PC-3 (cell line): ENCODE results near the gene MACROD2. TPM values are rescaled to one million over a fixed set of nuclear protein-coding genes. Genes with fewer than 3 reads are reported as not detected.

Source experiments
- ATAC-seq: fragments of 200-7000 bp; cut with Tn5 transposase; 2 replicates; pipeline ENCODE4 v1.9.1; 2020; ENCODE audit warnings: mild to moderate bottlenecking, moderate library complexity
- BruUV-seq: library from RNA; stranded (reverse); fragments of 400-500 nt; replicated peaks from 2 replicates; lab custom pipeline; 2021; lab: Mats Ljungman, UMichigan
- CTCF ChIA-PET: fragments of 300-600 bp; sonication (Branson Sonifier 250); formaldehyde crosslinking; loops from one replicate; lab custom pipeline; 2022; ENCODE audit warnings: antibody characterized with exemption; lab: Charles Lee
- POLR2A ChIA-PET: fragments of 300-600 bp; sonication (Branson Sonifier 250); formaldehyde crosslinking; loops from one replicate; lab custom pipeline; 2022; ENCODE audit warnings: antibody characterized with exemption; ENCODE audit not compliant: unreplicated experiment; lab: Charles Lee
- DNase-seq: peaks from one replicate; pipeline ENCODE4 v3.0.0-alpha.2; 2015
- H2AFZ ChIP-seq: fragments of 300-600 bp; sonication (generic); 2 replicates; pipeline ENCODE4 v1.6.0; 2016; ENCODE audit warnings: antibody characterized with exemption, low read length
- H3F3A ChIP-seq: fragments of 300-600 bp; sonication (generic); one replicate; pipeline ENCODE4 v1.6.0; 2017; ENCODE audit warnings: antibody characterized with exemption, low read length, control low read depth, mild to moderate bottlenecking; ENCODE audit not compliant: unreplicated experiment
- H3K27ac ChIP-seq: fragments of 300-600 bp; sonication (generic); 2 replicates; pipeline ENCODE4 v1.5.1; 2016; ENCODE audit warnings: mild to moderate bottlenecking, low read length
- H3K27me3 ChIP-seq: fragments of 300-600 bp; sonication (generic); 2 replicates; pipeline ENCODE4 v1.6.1; 2016; ENCODE audit warnings: low read length, mixed read lengths
- H3K36me3 ChIP-seq: fragments of 300-600 bp; sonication (generic); 2 replicates; pipeline ENCODE4 v1.6.1; 2016; ENCODE audit warnings: low read depth, mixed run types, low read length, mixed read lengths
- H3K4me1 ChIP-seq: fragments of 300-600 bp; sonication (generic); 2 replicates; pipeline ENCODE4 v1.5.1; 2016; ENCODE audit warnings: low read length; ENCODE audit not compliant: insufficient read depth
- H3K4me2 ChIP-seq: fragments of 300-600 bp; sonication (generic); 2 replicates; pipeline ENCODE4 v1.6.0; 2016; ENCODE audit warnings: low read length
- H3K4me3 ChIP-seq: fragments of 300-600 bp; sonication (generic); 2 replicates; pipeline ENCODE4 v1.5.1; 2016; ENCODE audit warnings: mild to moderate bottlenecking, low read length, mixed read lengths
- H3K79me2 ChIP-seq: fragments of 300-600 bp; sonication (generic); 2 replicates; pipeline ENCODE4 v1.6.1; 2017; ENCODE audit warnings: low read length, mixed read lengths
- H3K9ac ChIP-seq: fragments of 300-600 bp; sonication (generic); 2 replicates; pipeline ENCODE4 v1.6.0; 2016; ENCODE audit warnings: mild to moderate bottlenecking, low read length
- H3K9me2 ChIP-seq: fragments of 300-600 bp; sonication (generic); replicated peaks from 2 replicates; pipeline ENCODE4 v1.6.1; 2016; ENCODE audit warnings: mixed run types, low read length, mixed read lengths
- H3K9me3 ChIP-seq: fragments of 300-600 bp; sonication (generic); 2 replicates; pipeline ENCODE4 v1.6.1; 2016; ENCODE audit warnings: low read length, mixed read lengths
- H4K20me1 ChIP-seq: fragments of 300-600 bp; sonication (generic); 2 replicates; pipeline ENCODE4 v1.6.1; 2016; ENCODE audit warnings: low read length, mixed read lengths
- CTCF ChIP-seq: fragments of 300-600 bp; sonication (generic); conservative IDR thresholded peaks from 2 replicates; pipeline ENCODE4 v1.5.1; 2017; ENCODE audit warnings: antibody characterized with exemption, low read depth, mild to moderate bottlenecking, low read length
- EZH2 ChIP-seq: fragments of 300-600 bp; sonication (generic); IDR thresholded peaks from one replicate; pipeline ENCODE4 v1.6.1; 2017; ENCODE audit warnings: antibody characterized with exemption, mild to moderate bottlenecking, low read length; ENCODE audit not compliant: unreplicated experiment
- EZH2phosphoT487 ChIP-seq: fragments of 300-600 bp; sonication (generic); IDR thresholded peaks from 2 replicates; pipeline ENCODE4 v1.6.1; 2018; ENCODE audit warnings: mild to moderate bottlenecking, antibody characterized with exemption, low read length, borderline replicate concordance
- intact Hi-C: fragments of 100-400 bp; cut with micrococcal nuclease; formaldehyde crosslinking; loops from 2 replicates; pipeline ENCODE4 v1.9.0; 2023
- total RNA-seq: library from RNA; depleted of rRNA; stranded (reverse); fragments of >200 nt; gene quantifications from 2 replicates; pipeline ENCODE4 v1.2.3, GENCODE V29; 2014

The MACROD2 gene
- total RNA-seq, 1 experiment from 2014 or later, result 3.1 TPM

- ATAC-seq (no peak), DNase-seq (no peak)
- H3K9me3 ChIP-seq, result no peaks in the 10 kb centered on the region
- no peaks in the 10 kb centered on the region for H3K4me1 ChIP-seq
- no peak overlapping the region for H3K27ac ChIP-seq
- no peaks in the 10 kb centered on the region for H3F3A ChIP-seq
- BruUV-seq, result no TSS peak
- no peaks in the 10 kb centered on the region for H3K36me3 ChIP-seq
- no peaks in the 10 kb centered on the region for H3K79me2 ChIP-seq
- ChIA-PET CTCF (interaction anchor here (0.7 kb wide), 1 partner anchor 874 kb away, joined by 3 read pairs; no protein-coding TSS in a partner anchor), POLR2A (no interaction called here)
- H3K27me3 ChIP-seq, result no peaks in the 10 kb centered on the region
- H2AFZ ChIP-seq, result no peak overlapping the region
- no peaks in the 10 kb centered on the region for H4K20me1 ChIP-seq
- intact Hi-C loops, result no loop called here
- no peak overlapping the region for H3K9ac ChIP-seq
- H3K4me3 ChIP-seq, result no peak overlapping the region
- TF ChIP-seq EZH2 (no peak), CTCF (no peak), EZH2phosphoT487 (no peak)
- H3K9me2 ChIP-seq, result peaks cover 4% of the 10 kb centered on the region; the same call in 1 of the 2 replicates
- no peak overlapping the region for H3K4me2 ChIP-seq
Observed at GRCh38 chr20:15332711-15333160, 1337.4 kb downstream of the MACROD2 start.

GRCh38 chr20:15333170-15333569 lies 1337.9 kb downstream of the MACROD2 start:
- no peak for ATAC-seq
- no peak for DNase-seq
- Histone ChIP-seq H3K27me3 (no peaks in the 10 kb centered on the region), H3K79me2 (no peaks in the 10 kb centered on the region), H3K4me2 (no peak overlapping the region), H3K27ac (no peak overlapping the region), H3F3A (no peaks in the 10 kb centered on the region), H2AFZ (no peak overlapping the region), H3K36me3 (no peaks in the 10 kb centered on the region), H3K9me3 (no peaks in the 10 kb centered on the region), H3K9ac (no peak overlapping the region), H4K20me1 (no peaks in the 10 kb centered on the region), H3K4me3 (no peak overlapping the region), H3K9me2 (peaks cover 4% of the 10 kb centered on the region; the same call in 1 of the 2 replicates), H3K4me1 (no peaks in the 10 kb centered on the region)
- intact Hi-C loops, result no loop called here
- ChIA-PET POLR2A (no interaction called here), CTCF (no interaction called here)
- TF ChIP-seq CTCF (no peak), EZH2phosphoT487 (no peak), EZH2 (no peak)
- BruUV-seq, result no TSS peak

GRCh38 chr20:15336011-15336410 lies 1340.7 kb downstream of the MACROD2 start:
- Histone ChIP-seq H3K9me3 (no peaks in the 10 kb centered on the region), H3K4me3 (no peak overlapping the region), H3K79me2 (no peaks in the 10 kb centered on the region), H3K36me3 (no peaks in the 10 kb centered on the region), H3K4me1 (no peaks in the 10 kb centered on the region), H2AFZ (no peak overlapping the region), H3K9ac (no peak overlapping the region), H3K4me2 (no peak overlapping the region), H4K20me1 (no peaks in the 10 kb centered on the region), H3F3A (no peaks in the 10 kb centered on the region), H3K27me3 (no peaks in the 10 kb centered on the region), H3K9me2 (peaks cover 4% of the 10 kb centered on the region; the same call in 1 of the 2 replicates), H3K27ac (no peak overlapping the region)
- TF ChIP-seq EZH2, result no peak
- no peak for TF ChIP-seq CTCF
- intact Hi-C loops, result no loop called here
- DNase-seq (no peak), ATAC-seq (no peak)
- CTCF ChIA-PET, result no interaction called here
- POLR2A ChIA-PET, result no interaction called here
- no TSS peak for BruUV-seq
